Fibroblast of the aortic adventitia (primary cell): ENCODE measurements around the gene LRP4. TPM values are rescaled to one million over a fixed set of nuclear protein-coding genes. Genes with fewer than 3 reads are reported as not detected.

Source experiments
- DNase-seq: peaks from one replicate; pipeline ENCODE4 v3.0.0-alpha.2; 2010; ENCODE audit warnings: low read depth
- H3K4me3 ChIP-seq: 2 replicates; pipeline ENCODE4 v1.5.1; 2011; ENCODE audit warnings: low read depth, mild to moderate bottlenecking, control low read depth, low read length, moderate library complexity
- CTCF ChIP-seq: IDR thresholded peaks from 2 replicates; pipeline ENCODE4 v1.5.1; 2011; ENCODE audit warnings: mild to moderate bottlenecking, low read length, control low read depth, inconsistent platforms; ENCODE audit not compliant: insufficient read depth
- total RNA-seq: library from RNA; depleted of rRNA; stranded (reverse); fragments of >200 nt; gene quantifications from 2 replicates; pipeline ENCODE4 v1.2.3, GENCODE V29; 2012; ENCODE audit warnings: low replicate concordance

Gene LRP4
- total RNA-seq, 1 donor, result 9.7 TPM

GRCh38 chr11:46895821-46896220, 22.5 kb downstream of the LRP4 start:
- TF ChIP-seq CTCF, result no peak
- H3K4me3 ChIP-seq, result no peak overlapping the region
- DNase-seq, result no peak

DNA sequence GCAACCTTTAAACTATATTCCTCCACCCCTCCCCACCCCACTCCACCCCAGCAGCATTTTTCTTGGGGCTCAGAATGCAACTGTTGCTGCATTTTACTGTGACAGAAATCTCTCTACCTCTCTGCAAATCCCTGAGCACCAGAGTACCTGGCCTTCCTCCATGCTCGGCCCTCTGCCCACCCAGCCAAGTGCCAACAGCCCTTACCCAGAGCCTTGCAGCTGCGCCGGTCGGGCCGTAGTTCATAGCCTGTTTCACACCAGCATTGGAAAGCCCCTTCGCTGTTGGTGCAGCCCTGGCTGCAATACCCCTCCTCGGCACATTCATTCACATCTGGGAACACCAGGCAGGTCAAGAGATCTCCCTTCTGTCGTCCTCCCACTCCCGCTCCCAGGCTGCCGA, 23.4 kb downstream of the LRP4 start:
- TF ChIP-seq CTCF, result no peak
- DNase-seq, result no peak
- no peak overlapping the region for H3K4me3 ChIP-seq

GRCh38 chr11:46894506-46894905, 23.8 kb downstream of the LRP4 start:
- no peak overlapping the region for H3K4me3 ChIP-seq
- TF ChIP-seq CTCF, result no peak
- no peak for DNase-seq

- no peak for TF ChIP-seq CTCF
- no peak overlapping the region for H3K4me3 ChIP-seq
- no peak for DNase-seq
These were observed 25.5 kb downstream of the LRP4 start for GRCh38 chr11:46892838-46893237.

DNA sequence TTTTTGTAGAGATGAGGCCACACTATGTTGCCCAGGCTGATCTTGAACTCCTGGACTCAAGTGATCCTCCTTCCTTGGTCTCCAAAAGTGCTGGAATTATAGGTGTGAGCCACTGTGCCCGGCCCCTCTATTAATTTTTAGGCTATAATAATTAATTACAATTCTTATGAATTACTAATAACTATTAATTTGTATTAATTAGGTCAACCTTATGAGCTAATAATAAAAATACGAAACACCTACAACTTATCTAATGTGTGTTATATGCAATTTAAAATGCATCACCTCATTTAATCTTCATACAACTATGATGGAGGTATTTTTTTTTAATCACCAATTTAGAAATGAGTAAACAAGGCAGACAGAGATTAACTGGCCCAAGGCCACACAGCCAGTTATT, 26.2 kb downstream of the LRP4 start:
- H3K4me3 ChIP-seq, result no peak overlapping the region
- DNase-seq, result no peak
- TF ChIP-seq CTCF, result no peak

DNA sequence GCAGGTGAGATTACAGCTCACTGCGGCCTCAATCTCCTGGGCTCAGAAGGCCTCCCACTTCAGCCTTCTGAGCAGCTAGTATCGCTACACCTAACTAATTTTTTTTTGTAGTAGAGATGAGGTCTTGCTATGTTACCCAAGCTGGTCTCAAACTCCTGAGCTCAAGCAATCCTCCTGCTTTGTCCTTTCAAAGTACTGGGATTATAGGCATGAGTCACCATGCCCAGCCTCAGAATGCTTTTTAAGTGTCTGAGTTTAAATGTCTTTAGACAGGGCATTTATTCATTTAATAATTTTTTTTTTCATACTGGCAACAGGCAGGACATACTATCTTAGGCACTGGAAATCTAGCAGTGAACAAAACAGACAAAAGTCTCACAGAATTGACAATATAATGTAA, 27.7 kb downstream of the LRP4 start:
- TF ChIP-seq CTCF, result no peak
- no peak overlapping the region for H3K4me3 ChIP-seq
- peak; percentile 4 for DNase-seq

GRCh38 chr11:46889689-46890475, 28.5 kb downstream of the LRP4 start:
- H3K4me3 ChIP-seq, result no peak overlapping the region
- peak; percentile 84 for DNase-seq
- peak; percentile 87 for TF ChIP-seq CTCF
